ENCODE data around the gene MMUT. TPM values are rescaled to one million over a fixed set of nuclear protein-coding genes. Genes with fewer than 3 reads are reported as not detected.
A peak's percentile ranks its signal among the peaks of the same experiment; 100 is the strongest.

The MMUT gene
- total and polyA plus RNA-seq, 10 of the 15 experiments (the other 5 are each of a cell fraction or from before 2014, with no cell fraction given), result 6.6 to 21.5 (median 13.5) TPM

DNA sequence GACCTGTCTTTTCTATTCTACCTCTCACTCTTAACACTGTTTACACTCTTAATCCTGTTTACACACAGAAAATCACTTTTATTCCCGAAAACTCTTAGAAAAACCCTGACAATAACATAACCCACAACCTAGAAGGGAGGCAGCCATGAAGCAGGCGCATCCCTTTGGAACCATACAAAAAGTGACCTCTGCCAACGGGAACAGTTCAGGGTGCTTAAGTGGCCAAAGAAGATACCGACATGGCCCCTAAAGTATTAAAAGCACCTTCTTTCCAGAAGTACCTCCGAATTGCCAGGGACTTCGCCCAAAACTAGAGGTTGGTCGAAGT, 490 bp downstream of the MMUT start (continued):
- TF ChIP-seq, protein P1, sequence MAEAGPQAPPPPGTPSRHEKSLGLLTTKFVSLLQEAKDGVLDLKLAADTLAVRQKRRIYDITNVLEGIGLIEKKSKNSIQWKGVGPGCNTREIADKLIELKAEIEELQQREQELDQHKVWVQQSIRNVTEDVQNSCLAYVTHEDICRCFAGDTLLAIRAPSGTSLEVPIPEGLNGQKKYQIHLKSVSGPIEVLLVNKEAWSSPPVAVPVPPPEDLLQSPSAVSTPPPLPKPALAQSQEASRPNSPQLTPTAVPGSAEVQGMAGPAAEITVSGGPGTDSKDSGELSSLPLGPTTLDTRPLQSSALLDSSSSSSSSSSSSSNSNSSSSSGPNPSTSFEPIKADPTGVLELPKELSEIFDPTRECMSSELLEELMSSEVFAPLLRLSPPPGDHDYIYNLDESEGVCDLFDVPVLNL (IDR thresholded peaks at IDR 0.05; ENCODE audit: low read depth, low read length), result no peak
- no peak for TF ChIP-seq REST (IDR thresholded peaks at IDR 0.05; ENCODE audit: low read depth, low read length)
- TF ChIP-seq MTA3 (IDR thresholded peaks at IDR 0.05; ENCODE audit: borderline replicate concordance, low read length), result no peak
- no peak for TF ChIP-seq TARDBP (IDR thresholded peaks at IDR 0.05; ENCODE audit: borderline replicate concordance)
- no peak for TF ChIP-seq RAD21 (IDR thresholded peaks at IDR 0.05; ENCODE audit: insufficient read depth, low read depth, low read length)
- TF ChIP-seq KDM1A (IDR thresholded peaks at IDR 0.05; ENCODE audit: borderline replicate concordance), result no peak

GRCh38 chr6:49462071-49462470, 982 bp downstream of the MMUT start:
- Histone ChIP-seq H3K9ac (ENCODE audit: control insufficient read depth, insufficient read depth, low read length) (peak overlapping the region; percentile 89), H3K4me2 (ENCODE audit: control insufficient read depth, insufficient read depth) (peak overlapping the region; percentile 86), H3K4me3 (peak overlapping the region; percentile 92), H3K9me3 (replicated peaks; ENCODE audit: control insufficient read depth, insufficient read depth, low read length) (no peaks in the 10 kb centered on the region), H2AFZ (ENCODE audit: control insufficient read depth, low read depth, low read length) (peak overlapping the region; percentile 63), H3K27me3 (replicated peaks in 1 of 2; ENCODE audit: control insufficient read depth in 2 of 2, insufficient read depth in 2 of 2, low read length in 1 of 2) (no peaks in the 10 kb centered on the region), H3K36me3 (ENCODE audit: control insufficient read depth in 2 of 2, insufficient read depth in 2 of 2, low read length in 1 of 2) (no peaks in the 10 kb centered on the region), H4K20me1 (ENCODE audit: control insufficient read depth, insufficient read depth) (no peaks in the 10 kb centered on the region), H3K79me2 (ENCODE audit: control insufficient read depth, insufficient read depth, low read length) (peaks cover 36% of the 10 kb centered on the region), H3K27ac (ENCODE audit: control insufficient read depth, insufficient read depth) (peak overlapping the region; percentile 80), H3K4me1 (ENCODE audit: control insufficient read depth, insufficient read depth, low read length) (peaks cover 4% of the 10 kb centered on the region; the same call in 1 of the 2 replicates)
- FAIRE-seq (no peak), ATAC-seq (no peak), DNase-seq (ENCODE audit: low read depth, low spot score) (no peak)
- CTCF ChIA-PET, result interaction anchor here (1.4 kb wide), 1 partner anchor 9 kb away, joined by 7 read pairs; no protein-coding TSS in a partner anchor
- intact Hi-C loops (cut with micrococcal nuclease; ENCODE audit: unreplicated experiment) (no loop called here), in situ Hi-C loops (cut with MboI) (no loop called here)
- WGBS (ENCODE audit: insufficient coverage, insufficient replicate concordance, low lambda C conversion rate, missing lambda C conversion rate), result 32% methylated on average over 3 of the region's 3 CpGs
- POLR2A ChIA-PET, result no interaction called here
- SMC1A ChIA-PET (ENCODE audit: uncharacterized antibody, unreplicated experiment), result interaction anchor here (0.7 to 1.2 kb wide), 2 partner anchors 9 to 12 kb away, joined by 4 to 5 read pairs; no protein-coding TSS in a partner anchor
- RAD21 ChIA-PET (ENCODE audit: unreplicated experiment), result no interaction called here
- no TSS peak for BruUV-seq (replicated peaks)
- TF ChIP-seq ZBTB33 (IDR thresholded peaks at IDR 0.05) (no peak), CREB1 (IDR thresholded peaks at IDR 0.05; ENCODE audit: low read depth) (0 out of 2 replicates have a peak, but pooled peaks have one; percentile 15), CHD1 (IDR thresholded peaks at IDR 0.05; ENCODE audit: low read depth, low read length) (no peak)

Data from GM12878 (cell line).